Upper lobe of left lung (tissue), 4 donors: ENCODE results near the gene DIPK1A.
A peak's percentile ranks its signal among the peaks of the same experiment; 100 is the strongest.

Experiments used
- CTCF ChIP-seq, 6 experiments: fragments of 450-650 bp in 4 of 6; fragments of 200-600 bp in 2 of 6; sonication (generic) in 2 of 6; IDR thresholded peaks; one replicate each; pipeline ENCODE4 v1.5.1; 2016 to 2019; ENCODE audit warnings: antibody characterized with exemption in 6 of 6
- EP300 ChIP-seq, 4 donors: sonication (generic); formaldehyde crosslinking; IDR thresholded peaks; one replicate each; pipeline ENCODE4 v1.5.1; 2017; ENCODE audit warnings: antibody characterized with exemption in 4 of 4, control low read depth in 2 of 4

GRCh38 chr1:92968138-92969032 is 7.1 kb upstream of the DIPK1A start:
- TF ChIP-seq EP300 (IDR thresholded peaks at IDR 0.05) (no peak), CTCF (IDR thresholded peaks at IDR 0.05) (peak in 4 of 6 experiments; percentile 9 to 49 (median 42))
